Loucy (cell line): ENCODE data around the gene MSANTD1.
"Not testable (repeated sequence)": the region's sequence is repeated elsewhere in the genome, so short reads cannot be mapped to it uniquely, and the experiment has no call there.

Experiments used
- H2AFZ ChIP-seq: fragments of 200-600 bp; sonication (generic); 2 replicates; pipeline ENCODE4 v1.6.0; 2016; ENCODE audit warnings: antibody characterized with exemption, mild to moderate bottlenecking, low read length, moderate library complexity
- H3F3A ChIP-seq: fragments of 200-600 bp; 2 replicates; pipeline ENCODE4 v1.6.0; 2016; ENCODE audit warnings: antibody characterized with exemption, low read depth, mild to moderate bottlenecking
- H3K27me3 ChIP-seq: fragments of 200-600 bp; sonication (generic); 2 replicates; pipeline ENCODE4 v1.6.1; 2014; ENCODE audit warnings: low read length, mild to moderate bottlenecking; ENCODE audit not compliant: insufficient read depth, poor library complexity, severe bottlenecking
- H3K36me3 ChIP-seq: fragments of 200-600 bp; sonication (generic); 2 replicates; pipeline ENCODE4 v1.6.1; 2016; ENCODE audit warnings: low read length; ENCODE audit not compliant: insufficient read depth
- H3K4me1 ChIP-seq: fragments of 200-600 bp; sonication (generic); 2 replicates; pipeline ENCODE4 v1.5.1; 2014; ENCODE audit warnings: low read length, mild to moderate bottlenecking; ENCODE audit not compliant: insufficient read depth, poor library complexity, severe bottlenecking
- H3K4me2 ChIP-seq: fragments of 200-600 bp; sonication (generic); 2 replicates; pipeline ENCODE4 v1.6.0; 2014; ENCODE audit warnings: antibody characterized with exemption, low read length, low read depth, mild to moderate bottlenecking; ENCODE audit not compliant: poor library complexity, severe bottlenecking
- H3K4me3 ChIP-seq: fragments of 200-600 bp; sonication (generic); 2 replicates; pipeline ENCODE4 v1.5.1; 2014; ENCODE audit warnings: low read length, mild to moderate bottlenecking, mixed read lengths; ENCODE audit not compliant: poor library complexity, severe bottlenecking
- H3K79me2 ChIP-seq: fragments of 200-600 bp; sonication (generic); 2 replicates; pipeline ENCODE4 v1.6.1; 2014; ENCODE audit warnings: low read length; ENCODE audit not compliant: insufficient read depth
- H3K9ac ChIP-seq: fragments of 200-600 bp; sonication (generic); 2 replicates; pipeline ENCODE4 v1.6.0; 2014; ENCODE audit warnings: mild to moderate bottlenecking, low read depth, low read length, moderate library complexity; ENCODE audit not compliant: poor library complexity, severe bottlenecking
- H3K9me2 ChIP-seq: fragments of 200-600 bp; sonication (generic); replicated peaks from 2 replicates; pipeline ENCODE4 v1.6.1; 2016; ENCODE audit warnings: low read depth, low read length, mixed read lengths
- H3K9me3 ChIP-seq: fragments of 200-600 bp; sonication (generic); 2 replicates; pipeline ENCODE4 v1.6.1; 2014; ENCODE audit warnings: mild to moderate bottlenecking, antibody characterized with exemption, low read length, low read depth; ENCODE audit not compliant: insufficient read depth
- H4K20me1 ChIP-seq: fragments of 200-600 bp; sonication (generic); 2 replicates; pipeline ENCODE4 v1.6.0; 2014; ENCODE audit warnings: antibody characterized with exemption, low read length, mild to moderate bottlenecking; ENCODE audit not compliant: insufficient read depth, poor library complexity, severe bottlenecking
- EZH2phosphoT487 ChIP-seq: fragments of 200-600 bp; IDR thresholded peaks from 2 replicates; pipeline ENCODE4 v1.6.1; 2018; ENCODE audit warnings: antibody characterized with exemption, mild to moderate bottlenecking, moderate library complexity, borderline replicate concordance
- TF ChIP-seq, protein P1 (sequence below): fragments of 200-600 bp; sonication (generic); conservative IDR thresholded peaks from 2 replicates; pipeline ENCODE4 v1.5.1; 2014; ENCODE audit warnings: mild to moderate bottlenecking, antibody characterized with exemption, low read length

Gene MSANTD1

DNA sequence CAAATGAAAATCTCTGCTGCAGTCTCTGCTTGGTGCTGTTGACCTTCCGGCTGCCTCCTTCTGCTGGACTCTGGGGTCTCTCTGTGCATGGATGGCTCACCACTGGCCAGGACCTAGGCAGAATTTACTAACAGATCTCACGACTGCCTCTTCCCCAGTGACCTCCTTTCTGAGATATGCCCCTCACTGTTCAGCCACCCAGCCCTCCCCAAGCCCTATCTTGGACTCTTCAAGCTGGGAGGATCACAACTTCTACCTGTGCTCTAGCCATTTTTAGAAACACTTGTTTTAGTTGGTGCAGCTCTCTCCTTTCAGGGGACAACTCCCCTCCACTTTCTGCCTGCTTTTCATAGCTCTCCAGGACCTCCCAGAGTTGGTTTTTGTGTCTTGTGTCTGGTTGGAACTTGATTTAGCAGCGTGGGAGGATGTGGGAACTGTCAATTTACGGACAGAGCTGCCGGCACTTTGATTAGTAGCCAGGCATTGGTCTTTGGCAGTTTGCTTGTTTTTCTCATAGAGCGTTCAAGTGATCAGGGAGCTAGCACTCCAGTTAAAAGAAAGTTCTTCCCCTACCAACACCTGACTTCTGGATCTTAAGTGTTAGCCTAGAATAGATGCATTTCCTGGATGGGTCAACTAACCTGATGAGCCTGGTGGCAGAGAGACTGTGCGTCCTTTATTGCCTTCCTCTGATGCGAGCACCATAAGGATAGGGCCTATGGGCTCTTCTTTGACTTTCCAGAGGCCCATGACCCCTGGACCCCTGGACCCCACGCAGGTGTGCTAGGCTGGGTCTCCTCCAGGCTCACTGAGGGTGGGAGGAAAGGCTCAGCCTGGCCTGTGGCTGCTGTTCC lies 50.4 kb downstream of the MSANTD1 start:
- H3F3A ChIP-seq: no peaks in the 10 kb centered on the region
- H3K4me1 ChIP-seq: peaks cover 86% of the 10 kb centered on the region
- H3K4me3 ChIP-seq: peak overlapping the region; percentile 61
- peaks cover 80% of the 10 kb centered on the region for H4K20me1 ChIP-seq
- H3K9ac ChIP-seq: peak overlapping the region; percentile 30
- H3K27me3 ChIP-seq: no peaks in the 10 kb centered on the region
- no peak overlapping the region for H2AFZ ChIP-seq
- peak overlapping the region; percentile 99 for H3K4me2 ChIP-seq
- H3K36me3 ChIP-seq: no peaks in the 10 kb centered on the region
- H3K9me3 ChIP-seq: no peaks in the 10 kb centered on the region
- TF ChIP-seq, protein P1, sequence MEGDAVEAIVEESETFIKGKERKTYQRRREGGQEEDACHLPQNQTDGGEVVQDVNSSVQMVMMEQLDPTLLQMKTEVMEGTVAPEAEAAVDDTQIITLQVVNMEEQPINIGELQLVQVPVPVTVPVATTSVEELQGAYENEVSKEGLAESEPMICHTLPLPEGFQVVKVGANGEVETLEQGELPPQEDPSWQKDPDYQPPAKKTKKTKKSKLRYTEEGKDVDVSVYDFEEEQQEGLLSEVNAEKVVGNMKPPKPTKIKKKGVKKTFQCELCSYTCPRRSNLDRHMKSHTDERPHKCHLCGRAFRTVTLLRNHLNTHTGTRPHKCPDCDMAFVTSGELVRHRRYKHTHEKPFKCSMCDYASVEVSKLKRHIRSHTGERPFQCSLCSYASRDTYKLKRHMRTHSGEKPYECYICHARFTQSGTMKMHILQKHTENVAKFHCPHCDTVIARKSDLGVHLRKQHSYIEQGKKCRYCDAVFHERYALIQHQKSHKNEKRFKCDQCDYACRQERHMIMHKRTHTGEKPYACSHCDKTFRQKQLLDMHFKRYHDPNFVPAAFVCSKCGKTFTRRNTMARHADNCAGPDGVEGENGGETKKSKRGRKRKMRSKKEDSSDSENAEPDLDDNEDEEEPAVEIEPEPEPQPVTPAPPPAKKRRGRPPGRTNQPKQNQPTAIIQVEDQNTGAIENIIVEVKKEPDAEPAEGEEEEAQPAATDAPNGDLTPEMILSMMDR: no peak
- TF ChIP-seq EZH2phosphoT487: no peak
- H3K9me2 ChIP-seq: no peaks in the 10 kb centered on the region
- peaks cover 96% of the 10 kb centered on the region for H3K79me2 ChIP-seq

DNA sequence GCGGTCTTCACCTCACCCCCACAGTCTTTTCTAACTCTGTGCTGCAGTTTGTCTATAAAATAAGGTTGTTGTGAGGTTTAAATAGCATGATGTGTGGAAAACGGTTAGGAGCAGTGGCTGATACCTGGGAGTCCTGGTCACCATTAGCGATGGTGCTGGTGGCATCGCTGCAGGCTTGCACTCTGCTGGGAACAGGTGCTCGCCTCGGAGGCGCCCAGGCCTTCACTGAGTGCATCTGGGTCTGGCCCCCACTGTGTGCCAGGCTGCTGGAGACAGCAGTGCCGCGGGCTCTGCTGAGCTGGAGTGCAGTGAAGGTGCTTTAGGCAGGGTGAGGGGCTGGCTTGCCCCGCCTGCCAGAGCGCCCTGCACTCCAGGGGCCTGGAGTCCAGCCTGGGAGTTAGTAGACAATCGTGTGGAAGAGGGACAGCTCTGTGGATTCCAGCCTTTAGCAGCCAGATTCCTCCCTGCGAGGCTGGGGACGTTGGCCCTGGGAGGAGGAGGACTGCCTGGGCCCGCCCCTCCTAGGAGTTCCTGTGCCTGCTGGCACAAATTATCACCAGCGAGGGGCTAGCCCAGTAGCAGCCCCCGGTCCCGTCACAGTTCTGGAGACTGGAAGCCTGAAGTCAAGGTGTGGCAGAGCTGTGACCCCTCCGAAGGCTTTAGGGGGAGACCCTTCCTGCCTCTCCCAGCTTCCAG lies 51.2 kb downstream of the MSANTD1 start:
- Histone ChIP-seq H3K9me3 (no peaks in the 10 kb centered on the region), H3K9me2 (no peaks in the 10 kb centered on the region), H3K4me2 (peak overlapping the region; percentile 99), H3F3A (no peaks in the 10 kb centered on the region), H3K27me3 (no peaks in the 10 kb centered on the region), H3K36me3 (no peaks in the 10 kb centered on the region), H2AFZ (no peak overlapping the region), H3K79me2 (peaks cover 96% of the 10 kb centered on the region), H4K20me1 (peaks cover 72% of the 10 kb centered on the region), H3K9ac (peak overlapping the region; percentile 30), H3K4me1 (peaks cover 86% of the 10 kb centered on the region), H3K4me3 (peak overlapping the region; percentile 61)
- TF ChIP-seq, protein P1: no peak
- no peak for TF ChIP-seq EZH2phosphoT487

DNA sequence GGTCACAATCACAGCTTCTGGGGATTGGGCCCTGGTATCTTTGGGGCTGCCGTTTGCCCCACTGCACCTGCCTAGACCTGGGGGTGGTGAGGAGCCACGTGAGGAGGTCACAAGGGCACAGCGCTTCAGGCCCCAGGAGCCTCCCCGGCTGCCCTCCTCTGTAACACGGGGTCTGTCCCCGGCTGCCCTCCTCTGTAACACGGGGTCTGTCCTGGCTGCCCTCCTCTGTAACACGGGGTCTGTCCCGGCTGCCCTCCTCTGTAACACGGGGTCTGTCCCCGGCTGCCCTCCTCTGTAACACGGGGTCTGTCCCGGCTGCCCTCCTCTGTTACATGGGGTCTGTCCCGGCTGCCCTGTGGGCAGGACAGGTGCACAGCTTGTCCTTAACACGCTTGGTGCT lies 51.9 kb downstream of the MSANTD1 start:
- H3K4me1 ChIP-seq: peaks cover 89% of the 10 kb centered on the region
- peaks cover 68% of the 10 kb centered on the region for H4K20me1 ChIP-seq
- H3K9me2 ChIP-seq, H3K9me3 ChIP-seq, H3K4me3 ChIP-seq, H2AFZ ChIP-seq, H3K36me3 ChIP-seq, H3F3A ChIP-seq, H3K27me3 ChIP-seq, H3K9ac ChIP-seq: not testable (repeated sequence)
- H3K79me2 ChIP-seq: peaks cover 93% of the 10 kb centered on the region
- peak overlapping the region; percentile 99 for H3K4me2 ChIP-seq
